ENCODE measurements around the gene ALX3. TPM values are rescaled to one million over a fixed set of nuclear protein-coding genes. Genes with fewer than 3 reads are reported as not detected.

Gene ALX3
- total and polyA plus RNA-seq, 10 of the 15 experiments (the other 5 are each of a cell fraction or from before 2014, with no cell fraction given) = not detected

DNA sequence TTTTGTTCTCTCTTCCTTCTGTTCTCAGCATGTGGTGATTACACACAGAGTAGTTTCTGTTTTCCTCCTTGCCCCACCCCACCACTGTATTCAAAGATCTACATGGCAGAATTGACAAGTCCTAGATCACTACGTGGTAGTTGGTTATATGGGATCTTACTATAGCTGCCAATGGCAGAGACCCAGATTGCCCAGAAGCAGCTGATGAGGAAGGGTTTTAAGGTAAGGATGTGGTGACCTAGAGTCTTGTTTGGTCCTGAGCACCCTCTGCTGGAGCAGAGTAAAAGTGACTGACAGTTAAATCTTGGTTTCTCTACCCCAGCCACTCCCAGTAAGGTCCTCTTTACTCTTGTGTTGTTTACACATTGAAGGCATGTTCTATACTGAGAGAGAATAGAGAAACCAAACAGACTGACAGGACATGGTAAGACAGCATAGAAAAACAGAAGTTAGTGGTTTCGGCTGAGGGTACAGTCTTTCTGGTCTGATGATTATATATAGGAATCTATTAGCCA, 58.9 kb downstream of the ALX3 start (continued):
- TF ChIP-seq, protein P1, sequence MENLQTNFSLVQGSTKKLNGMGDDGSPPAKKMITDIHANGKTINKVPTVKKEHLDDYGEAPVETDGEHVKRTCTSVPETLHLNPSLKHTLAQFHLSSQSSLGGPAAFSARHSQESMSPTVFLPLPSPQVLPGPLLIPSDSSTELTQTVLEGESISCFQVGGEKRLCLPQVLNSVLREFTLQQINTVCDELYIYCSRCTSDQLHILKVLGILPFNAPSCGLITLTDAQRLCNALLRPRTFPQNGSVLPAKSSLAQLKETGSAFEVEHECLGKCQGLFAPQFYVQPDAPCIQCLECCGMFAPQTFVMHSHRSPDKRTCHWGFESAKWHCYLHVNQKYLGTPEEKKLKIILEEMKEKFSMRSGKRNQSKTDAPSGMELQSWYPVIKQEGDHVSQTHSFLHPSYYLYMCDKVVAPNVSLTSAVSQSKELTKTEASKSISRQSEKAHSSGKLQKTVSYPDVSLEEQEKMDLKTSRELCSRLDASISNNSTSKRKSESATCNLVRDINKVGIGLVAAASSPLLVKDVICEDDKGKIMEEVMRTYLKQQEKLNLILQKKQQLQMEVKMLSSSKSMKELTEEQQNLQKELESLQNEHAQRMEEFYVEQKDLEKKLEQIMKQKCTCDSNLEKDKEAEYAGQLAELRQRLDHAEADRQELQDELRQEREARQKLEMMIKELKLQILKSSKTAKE (IDR thresholded peaks at IDR 0.05; ENCODE audit: low read depth, poor library complexity, severe bottlenecking) = no peak
- TF ChIP-seq ZNF217 (IDR thresholded peaks at IDR 0.05) (no peak), SRF (IDR thresholded peaks at IDR 0.05; ENCODE audit: low read depth in 2 of 2, low read length in 2 of 2) (no peak), FOXM1 (IDR thresholded peaks at IDR 0.05; ENCODE audit: low read depth, low read length) (0 out of 2 replicates have a peak, but pooled peaks have one; percentile 17), NFYB (IDR thresholded peaks at IDR 0.05; ENCODE audit: insufficient read depth, low read depth, low read length) (no peak), SMAD5 (IDR thresholded peaks at IDR 0.05; ENCODE audit: low read depth) (no peak), CREB1 (IDR thresholded peaks at IDR 0.05; ENCODE audit: low read depth) (0 out of 2 replicates have a peak, but pooled peaks have one; percentile 14), MEF2A (IDR thresholded peaks at IDR 0.05; ENCODE audit: insufficient read depth, low read depth, low read length) (no peak), BCL11A (IDR thresholded peaks at IDR 0.05; ENCODE audit: low read depth, low read length) (no peak), NR2C2 (IDR thresholded peaks at IDR 0.05; ENCODE audit: borderline replicate concordance, control insufficient read depth, insufficient read length, low read depth) (no peak)
- TF ChIP-seq, protein P2, sequence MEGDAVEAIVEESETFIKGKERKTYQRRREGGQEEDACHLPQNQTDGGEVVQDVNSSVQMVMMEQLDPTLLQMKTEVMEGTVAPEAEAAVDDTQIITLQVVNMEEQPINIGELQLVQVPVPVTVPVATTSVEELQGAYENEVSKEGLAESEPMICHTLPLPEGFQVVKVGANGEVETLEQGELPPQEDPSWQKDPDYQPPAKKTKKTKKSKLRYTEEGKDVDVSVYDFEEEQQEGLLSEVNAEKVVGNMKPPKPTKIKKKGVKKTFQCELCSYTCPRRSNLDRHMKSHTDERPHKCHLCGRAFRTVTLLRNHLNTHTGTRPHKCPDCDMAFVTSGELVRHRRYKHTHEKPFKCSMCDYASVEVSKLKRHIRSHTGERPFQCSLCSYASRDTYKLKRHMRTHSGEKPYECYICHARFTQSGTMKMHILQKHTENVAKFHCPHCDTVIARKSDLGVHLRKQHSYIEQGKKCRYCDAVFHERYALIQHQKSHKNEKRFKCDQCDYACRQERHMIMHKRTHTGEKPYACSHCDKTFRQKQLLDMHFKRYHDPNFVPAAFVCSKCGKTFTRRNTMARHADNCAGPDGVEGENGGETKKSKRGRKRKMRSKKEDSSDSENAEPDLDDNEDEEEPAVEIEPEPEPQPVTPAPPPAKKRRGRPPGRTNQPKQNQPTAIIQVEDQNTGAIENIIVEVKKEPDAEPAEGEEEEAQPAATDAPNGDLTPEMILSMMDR (IDR thresholded peaks at IDR 0.05 in 2 of 3, conservative IDR thresholded peaks at IDR 0.05 in 1 of 3; ENCODE audit: control insufficient read depth in 2 of 3, extremely low read depth in 1 of 3, insufficient read depth in 1 of 3, low read depth in 3 of 3, low read length in 3 of 3) = peak; percentile 68 to 89 (median 74)
- TF ChIP-seq, protein P3, sequence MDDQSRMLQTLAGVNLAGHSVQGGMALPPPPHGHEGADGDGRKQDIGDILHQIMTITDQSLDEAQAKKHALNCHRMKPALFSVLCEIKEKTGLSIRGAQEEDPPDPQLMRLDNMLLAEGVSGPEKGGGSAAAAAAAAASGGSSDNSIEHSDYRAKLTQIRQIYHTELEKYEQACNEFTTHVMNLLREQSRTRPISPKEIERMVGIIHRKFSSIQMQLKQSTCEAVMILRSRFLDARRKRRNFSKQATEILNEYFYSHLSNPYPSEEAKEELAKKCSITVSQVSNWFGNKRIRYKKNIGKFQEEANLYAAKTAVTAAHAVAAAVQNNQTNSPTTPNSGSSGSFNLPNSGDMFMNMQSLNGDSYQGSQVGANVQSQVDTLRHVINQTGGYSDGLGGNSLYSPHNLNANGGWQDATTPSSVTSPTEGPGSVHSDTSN (IDR thresholded peaks at IDR 0.05; ENCODE audit: insufficient replicate concordance, low read depth, low read length) = peak; percentile 78
- TF ChIP-seq, protein P4, sequence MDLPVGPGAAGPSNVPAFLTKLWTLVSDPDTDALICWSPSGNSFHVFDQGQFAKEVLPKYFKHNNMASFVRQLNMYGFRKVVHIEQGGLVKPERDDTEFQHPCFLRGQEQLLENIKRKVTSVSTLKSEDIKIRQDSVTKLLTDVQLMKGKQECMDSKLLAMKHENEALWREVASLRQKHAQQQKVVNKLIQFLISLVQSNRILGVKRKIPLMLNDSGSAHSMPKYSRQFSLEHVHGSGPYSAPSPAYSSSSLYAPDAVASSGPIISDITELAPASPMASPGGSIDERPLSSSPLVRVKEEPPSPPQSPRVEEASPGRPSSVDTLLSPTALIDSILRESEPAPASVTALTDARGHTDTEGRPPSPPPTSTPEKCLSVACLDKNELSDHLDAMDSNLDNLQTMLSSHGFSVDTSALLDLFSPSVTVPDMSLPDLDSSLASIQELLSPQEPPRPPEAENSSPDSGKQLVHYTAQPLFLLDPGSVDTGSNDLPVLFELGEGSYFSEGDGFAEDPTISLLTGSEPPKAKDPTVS (IDR thresholded peaks at IDR 0.05; ENCODE audit: low read depth, low read length) = no peak
- TF ChIP-seq, protein P5, sequence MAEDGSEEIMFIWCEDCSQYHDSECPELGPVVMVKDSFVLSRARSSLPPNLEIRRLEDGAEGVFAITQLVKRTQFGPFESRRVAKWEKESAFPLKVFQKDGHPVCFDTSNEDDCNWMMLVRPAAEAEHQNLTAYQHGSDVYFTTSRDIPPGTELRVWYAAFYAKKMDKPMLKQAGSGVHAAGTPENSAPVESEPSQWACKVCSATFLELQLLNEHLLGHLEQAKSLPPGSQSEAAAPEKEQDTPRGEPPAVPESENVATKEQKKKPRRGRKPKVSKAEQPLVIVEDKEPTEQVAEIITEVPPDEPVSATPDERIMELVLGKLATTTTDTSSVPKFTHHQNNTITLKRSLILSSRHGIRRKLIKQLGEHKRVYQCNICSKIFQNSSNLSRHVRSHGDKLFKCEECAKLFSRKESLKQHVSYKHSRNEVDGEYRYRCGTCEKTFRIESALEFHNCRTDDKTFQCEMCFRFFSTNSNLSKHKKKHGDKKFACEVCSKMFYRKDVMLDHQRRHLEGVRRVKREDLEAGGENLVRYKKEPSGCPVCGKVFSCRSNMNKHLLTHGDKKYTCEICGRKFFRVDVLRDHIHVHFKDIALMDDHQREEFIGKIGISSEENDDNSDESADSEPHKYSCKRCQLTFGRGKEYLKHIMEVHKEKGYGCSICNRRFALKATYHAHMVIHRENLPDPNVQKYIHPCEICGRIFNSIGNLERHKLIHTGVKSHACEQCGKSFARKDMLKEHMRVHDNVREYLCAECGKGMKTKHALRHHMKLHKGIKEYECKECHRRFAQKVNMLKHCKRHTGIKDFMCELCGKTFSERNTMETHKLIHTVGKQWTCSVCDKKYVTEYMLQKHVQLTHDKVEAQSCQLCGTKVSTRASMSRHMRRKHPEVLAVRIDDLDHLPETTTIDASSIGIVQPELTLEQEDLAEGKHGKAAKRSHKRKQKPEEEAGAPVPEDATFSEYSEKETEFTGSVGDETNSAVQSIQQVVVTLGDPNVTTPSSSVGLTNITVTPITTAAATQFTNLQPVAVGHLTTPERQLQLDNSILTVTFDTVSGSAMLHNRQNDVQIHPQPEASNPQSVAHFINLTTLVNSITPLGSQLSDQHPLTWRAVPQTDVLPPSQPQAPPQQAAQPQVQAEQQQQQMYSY (CRISPR knock-in tag; IDR thresholded peaks at IDR 0.05) = no peak
- TF ChIP-seq, protein P6, sequence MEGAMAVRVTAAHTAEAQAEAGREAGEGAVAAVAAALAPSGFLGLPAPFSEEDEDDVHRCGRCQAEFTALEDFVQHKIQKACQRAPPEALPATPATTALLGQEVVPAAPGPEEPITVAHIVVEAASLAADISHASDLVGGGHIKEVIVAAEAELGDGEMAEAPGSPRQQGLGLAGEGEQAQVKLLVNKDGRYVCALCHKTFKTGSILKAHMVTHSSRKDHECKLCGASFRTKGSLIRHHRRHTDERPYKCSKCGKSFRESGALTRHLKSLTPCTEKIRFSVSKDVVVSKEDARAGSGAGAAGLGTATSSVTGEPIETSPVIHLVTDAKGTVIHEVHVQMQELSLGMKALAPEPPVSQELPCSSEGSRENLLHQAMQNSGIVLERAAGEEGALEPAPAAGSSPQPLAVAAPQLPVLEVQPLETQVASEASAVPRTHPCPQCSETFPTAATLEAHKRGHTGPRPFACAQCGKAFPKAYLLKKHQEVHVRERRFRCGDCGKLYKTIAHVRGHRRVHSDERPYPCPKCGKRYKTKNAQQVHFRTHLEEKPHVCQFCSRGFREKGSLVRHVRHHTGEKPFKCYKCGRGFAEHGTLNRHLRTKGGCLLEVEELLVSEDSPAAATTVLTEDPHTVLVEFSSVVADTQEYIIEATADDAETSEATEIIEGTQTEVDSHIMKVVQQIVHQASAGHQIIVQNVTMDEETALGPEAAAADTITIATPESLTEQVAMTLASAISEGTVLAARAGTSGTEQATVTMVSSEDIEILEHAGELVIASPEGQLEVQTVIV (IDR thresholded peaks at IDR 0.05; ENCODE audit: borderline replicate concordance, partially characterized antibody) = no peak

All from GM12878 (cell line).